HG02763 (cell line): Measurements from ENCODE around the gene TLNRD1.
"Not testable (repeated sequence)": the region's sequence is repeated elsewhere in the genome, so short reads cannot be mapped to it uniquely, and the experiment has no call there.

Source experiments
- ATAC-seq: cut with Tn5 transposase; IDR thresholded peaks from one replicate; pipeline ENCODE4 v1.9.1; 2021; ENCODE audit warnings: mild to moderate bottlenecking, moderate library complexity; ENCODE audit not compliant: unreplicated experiment

TLNRD1 gene

DNA sequence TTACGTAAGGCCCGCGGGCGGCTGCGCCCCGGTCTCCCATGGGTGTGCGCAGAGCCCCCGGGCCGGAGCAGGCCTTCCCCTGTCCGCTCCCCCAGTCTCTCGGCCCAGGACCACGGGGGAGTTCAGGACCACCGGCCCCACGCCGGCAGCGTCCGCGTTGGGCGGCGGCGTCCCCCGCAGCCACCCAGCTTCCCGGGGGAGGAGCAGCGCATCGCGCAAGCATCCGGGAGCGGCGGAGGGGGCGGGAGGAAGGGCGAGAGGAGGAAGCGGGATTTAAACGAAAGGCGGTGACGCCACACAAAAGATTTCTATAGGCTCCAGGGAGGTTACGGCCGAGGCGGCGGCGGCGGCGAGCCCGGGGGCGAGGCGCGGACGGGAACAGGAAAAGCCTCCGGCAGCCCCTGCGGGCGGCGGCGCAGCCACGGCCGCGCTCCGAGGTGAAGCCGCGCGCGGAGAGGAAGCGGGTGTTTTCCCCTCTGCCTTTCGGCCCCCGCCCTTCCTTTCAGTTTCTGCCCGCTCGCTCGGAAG, at the start of gene TLNRD1:
Gene TLNRD1 (plus strand): TSS at position 300 of the 528 bp plus-strand sequence. CDS start 1,349 bp downstream, outside the sequence.
- ATAC-seq: peak; percentile 57

GRCh38 chr15:80951941-80952340, 48.8 kb upstream of the TLNRD1 start:
- ATAC-seq: no peak

GRCh38 chr15:80953001-80953952, 47.4 kb upstream of the TLNRD1 start:
- no peak for ATAC-seq

DNA sequence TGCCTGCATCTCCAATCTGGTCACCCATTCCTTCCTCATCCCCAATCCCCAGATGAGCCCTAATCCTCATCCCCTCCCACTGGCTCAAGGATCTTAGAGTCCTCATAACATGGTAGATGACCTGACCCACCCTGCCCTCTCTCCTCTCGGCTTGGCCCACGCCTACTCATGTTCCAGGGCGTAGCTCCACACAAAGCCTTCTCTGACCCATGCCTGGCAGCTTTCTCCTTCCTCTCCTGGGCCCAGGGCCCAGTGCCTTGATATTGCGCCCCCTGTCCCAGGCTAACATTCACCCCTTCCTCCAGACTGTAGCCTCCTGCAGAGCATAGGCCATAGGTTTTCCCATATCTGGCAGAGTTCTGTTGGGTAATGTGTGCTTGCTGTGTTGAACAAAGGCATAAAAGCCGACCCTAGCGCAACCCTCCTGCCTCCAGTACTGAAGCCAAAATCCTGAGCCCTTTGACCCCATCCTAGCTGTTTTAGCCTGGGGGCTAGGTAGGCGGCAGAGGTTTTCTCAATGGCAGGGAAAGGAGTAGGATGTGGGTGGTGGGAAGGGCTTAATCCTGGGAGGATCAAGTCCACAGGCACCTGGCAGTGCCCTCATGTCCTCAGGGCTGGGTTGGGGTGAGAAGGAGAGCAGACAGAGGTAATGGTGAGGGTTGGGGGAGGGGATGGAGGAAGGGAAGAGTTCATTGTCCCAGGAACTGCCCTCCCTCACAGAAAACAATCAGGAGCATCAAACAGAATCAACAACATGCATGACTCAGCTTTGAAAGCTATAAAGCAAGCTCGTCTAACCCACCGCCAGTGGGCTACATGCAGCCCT, 46.6 kb upstream of the TLNRD1 start:
- ATAC-seq: no peak

- not testable (repeated sequence) for ATAC-seq
These were observed 44.9 kb upstream of the TLNRD1 start for GRCh38 chr15:80955571-80956452.

DNA sequence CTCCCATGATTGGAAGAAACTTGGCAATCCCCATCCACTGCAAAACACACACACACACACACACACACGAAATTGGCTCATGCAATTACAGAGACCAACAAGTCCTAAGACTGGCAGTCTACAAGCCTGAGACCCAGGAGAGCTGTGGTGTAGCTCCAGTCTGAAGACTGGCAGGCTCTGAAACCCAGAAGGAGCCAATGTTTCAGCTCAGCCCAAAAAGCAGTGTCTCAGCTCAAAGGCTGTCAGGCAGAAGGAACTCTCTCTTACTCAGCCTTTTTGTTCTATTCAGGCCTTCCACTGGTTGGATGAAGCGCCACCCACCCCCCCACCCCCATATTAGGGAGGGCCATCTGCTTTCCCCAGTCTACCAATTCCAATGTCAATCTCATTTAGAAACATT, 43.2 kb upstream of the TLNRD1 start:
- ATAC-seq: no peak

DNA sequence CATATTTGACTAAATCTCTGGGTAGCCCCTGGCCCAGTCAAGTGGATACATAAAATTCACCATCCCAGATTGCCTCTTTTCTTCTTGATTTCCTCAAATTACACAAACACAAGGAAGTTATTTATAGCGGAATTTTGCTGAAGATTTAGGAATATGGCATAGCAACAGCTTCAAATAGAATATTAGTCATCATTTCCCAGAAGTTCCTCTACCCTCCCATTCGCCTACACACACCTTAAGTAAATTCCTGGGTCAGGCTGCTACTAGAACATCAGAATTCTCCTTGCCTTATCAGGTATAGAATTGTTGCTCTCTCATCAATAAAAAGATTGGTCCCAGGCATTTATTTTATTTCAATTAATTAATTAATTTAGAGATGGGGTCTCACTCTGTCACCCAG, 42.7 kb upstream of the TLNRD1 start:
- no peak for ATAC-seq

GRCh38 chr15:80958818-80959495, 41.8 kb upstream of the TLNRD1 start:
- ATAC-seq: no peak

DNA sequence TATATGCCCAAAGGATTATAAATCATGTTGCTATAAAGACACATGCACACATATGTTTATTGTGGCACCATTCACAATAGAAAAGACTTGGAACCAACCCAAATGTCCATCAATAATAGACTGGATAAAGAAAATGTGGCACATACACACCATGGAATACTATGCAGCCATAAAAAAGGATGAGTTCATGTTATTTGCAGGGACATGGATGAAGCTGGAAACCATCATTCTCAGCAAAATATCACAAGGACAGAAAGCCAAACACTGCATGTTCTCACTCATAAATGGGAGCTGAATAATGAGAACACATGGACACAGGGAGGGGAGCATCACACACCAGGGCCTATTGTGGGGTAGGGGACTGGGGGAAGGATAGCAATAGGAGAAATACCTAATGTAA, 35.3 kb upstream of the TLNRD1 start:
- ATAC-seq: not testable (repeated sequence)

DNA sequence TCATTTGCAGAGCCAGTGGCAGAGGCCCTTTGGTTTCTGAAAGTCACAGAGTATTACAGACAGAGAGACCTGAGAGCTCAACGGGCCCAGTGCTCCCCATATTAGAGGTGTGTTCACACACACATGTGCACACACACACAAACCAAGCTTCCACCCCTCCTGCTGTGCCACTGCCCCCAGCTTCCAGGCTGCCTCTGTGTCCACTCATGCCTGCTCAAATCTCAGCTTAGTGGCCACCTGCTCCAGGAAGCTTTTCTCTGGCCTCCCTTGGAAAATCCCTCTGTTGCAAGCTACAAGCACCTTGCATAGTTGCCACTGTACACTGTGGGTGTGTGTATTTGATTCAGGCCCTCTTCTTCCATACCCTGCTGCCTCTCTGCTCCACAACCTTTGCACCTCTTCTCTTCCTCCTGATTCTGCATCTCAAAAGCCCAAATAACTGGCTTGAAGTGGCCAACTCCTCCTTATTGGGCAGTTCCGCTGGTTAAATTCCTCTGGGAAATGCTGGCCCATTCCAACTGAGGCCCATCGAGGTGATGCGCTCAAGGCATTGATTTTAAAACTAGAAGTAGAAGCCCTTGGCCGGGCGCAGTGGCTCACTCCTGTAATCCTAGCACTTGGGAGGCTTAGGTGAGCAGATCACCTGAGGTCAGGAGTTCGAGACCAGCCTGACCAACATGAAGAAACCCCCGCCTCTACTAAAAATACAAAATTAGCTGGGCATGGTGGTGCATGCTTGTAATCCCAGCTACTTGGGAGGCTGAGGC, 34.1 kb upstream of the TLNRD1 start:
- ATAC-seq: no peak

DNA sequence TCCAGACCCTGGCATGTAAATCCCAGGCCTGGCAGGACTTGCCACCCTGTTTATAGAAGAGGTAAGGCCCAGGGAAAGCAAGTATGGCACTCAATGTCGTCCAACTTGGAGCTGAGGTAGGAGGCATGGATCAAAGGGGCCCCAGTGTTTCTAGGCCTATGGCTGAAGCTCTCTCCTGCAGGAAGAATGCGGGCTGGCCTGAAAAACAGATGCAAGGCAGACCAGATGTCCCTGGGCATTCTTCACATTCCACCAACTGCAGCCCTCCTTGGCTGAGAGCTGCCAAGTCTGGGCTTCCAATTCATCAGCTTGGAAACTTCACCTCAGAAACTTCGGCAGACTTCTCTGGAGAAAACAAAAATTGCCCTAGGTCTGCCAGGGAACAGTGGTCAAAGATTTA, 33.3 kb upstream of the TLNRD1 start:
- ATAC-seq: no peak

- no peak for ATAC-seq
These were observed 32.7 kb upstream of the TLNRD1 start for GRCh38 chr15:80967991-80968510.

DNA sequence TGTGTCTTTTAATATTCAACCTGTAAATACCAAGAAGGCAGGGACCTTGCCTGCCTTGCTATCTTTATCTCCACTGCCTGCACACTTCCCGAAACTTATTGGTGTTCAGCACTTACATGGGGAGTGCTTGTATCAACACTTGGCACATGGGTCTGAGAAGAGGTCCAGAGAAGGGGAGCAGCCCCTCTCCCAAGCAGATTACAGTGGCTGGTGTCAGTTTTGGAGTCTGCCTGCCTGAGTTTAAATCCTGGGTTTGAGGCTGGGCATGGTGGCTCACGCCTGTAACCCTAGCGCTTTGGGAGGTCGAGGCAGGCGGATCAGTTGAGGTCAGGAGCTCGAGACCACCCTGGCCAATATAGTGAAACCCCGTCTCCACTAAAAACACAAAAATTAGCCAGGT, 31.4 kb upstream of the TLNRD1 start:
- no peak for ATAC-seq

DNA sequence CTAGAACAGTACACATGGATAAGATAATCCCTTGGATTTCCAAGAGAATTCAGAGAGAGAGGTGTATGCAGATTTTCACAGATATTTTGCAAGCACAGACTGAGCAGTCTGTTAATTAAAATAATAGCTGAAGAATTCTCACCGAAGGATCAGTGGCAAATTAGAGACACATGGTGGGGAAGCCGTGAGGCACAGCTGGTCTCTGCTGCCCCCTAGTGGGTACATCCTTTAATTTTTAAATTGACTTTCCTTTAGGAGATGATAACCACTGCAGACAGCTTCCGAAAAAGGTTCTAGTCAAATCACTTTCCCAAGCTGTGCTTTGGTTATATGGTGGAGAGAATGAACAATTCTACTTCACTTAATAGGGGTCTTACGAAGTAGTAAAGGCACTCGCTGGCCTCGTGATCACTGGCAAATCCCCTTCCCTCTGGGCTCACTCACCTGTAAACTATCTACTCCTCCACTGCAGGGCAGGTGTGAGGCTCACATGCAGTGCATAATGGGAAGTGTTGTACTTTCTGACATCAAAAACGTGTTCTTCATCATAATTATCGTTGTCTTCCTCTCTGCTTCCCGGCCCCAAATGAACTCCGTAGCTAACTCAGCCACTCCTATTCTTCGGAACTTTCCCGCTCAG, 30.6 kb upstream of the TLNRD1 start:
- no peak for ATAC-seq

DNA sequence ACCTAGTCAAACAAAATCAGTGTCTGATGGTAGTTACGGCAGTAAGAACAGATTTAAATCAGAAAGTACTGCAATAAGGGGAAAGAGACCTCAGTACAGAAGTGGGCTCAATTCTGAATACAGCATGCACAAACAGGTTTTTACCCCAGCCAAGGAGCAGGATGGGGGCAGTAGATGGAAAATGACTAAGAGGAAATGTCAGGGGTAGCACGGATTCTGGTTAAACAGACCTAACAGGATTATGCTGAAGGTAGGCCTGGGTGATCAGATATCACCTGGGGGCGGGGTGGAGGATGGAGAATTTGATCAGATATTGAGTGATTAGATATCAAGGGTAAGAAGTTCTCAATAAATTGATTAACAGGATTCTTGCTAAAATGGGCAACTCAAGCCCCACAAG, 30.1 kb upstream of the TLNRD1 start:
- ATAC-seq: no peak

GRCh38 chr15:80971143-80971542, 29.6 kb upstream of the TLNRD1 start:
- ATAC-seq: no peak

DNA sequence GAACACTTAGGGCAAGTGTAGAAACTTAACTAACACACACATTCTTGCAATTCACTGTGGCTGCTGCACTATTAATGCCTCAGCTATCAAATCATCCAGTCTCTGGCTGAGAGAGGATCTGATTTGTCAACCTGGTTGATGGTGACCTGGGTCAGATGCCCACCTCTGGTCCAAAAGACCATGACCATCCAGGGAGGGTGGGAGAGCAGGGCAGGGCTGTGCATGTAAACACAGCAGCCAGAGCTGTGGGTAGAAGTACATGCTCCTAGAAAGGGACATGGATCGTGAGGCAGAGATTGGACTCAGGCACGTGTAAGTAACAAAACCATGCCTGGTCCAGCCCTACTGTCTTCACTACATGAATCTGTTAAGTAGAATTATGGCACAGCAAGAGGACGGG, 28.4 kb upstream of the TLNRD1 start:
- no peak for ATAC-seq

GRCh38 chr15:80974914-80975313, 25.8 kb upstream of the TLNRD1 start:
- no peak for ATAC-seq

DNA sequence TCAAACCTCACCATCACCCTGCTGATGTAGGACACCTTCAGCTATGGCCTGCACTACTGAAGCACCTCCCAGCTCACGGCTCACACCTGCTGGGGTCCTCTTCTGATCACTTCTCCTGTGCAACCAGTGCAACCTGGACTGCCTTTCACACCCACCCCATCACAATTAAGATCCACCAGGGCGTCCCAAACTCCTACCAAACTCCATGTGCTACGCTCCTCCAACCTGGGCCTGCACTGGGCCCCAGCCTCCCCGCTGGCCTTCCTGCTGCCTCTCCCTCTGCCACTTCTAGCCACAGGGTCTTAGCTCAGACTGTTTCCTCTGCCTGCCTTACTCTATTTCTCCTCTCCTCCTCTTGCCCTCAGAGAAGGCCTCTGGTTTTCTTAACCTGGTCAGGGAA, 23.9 kb upstream of the TLNRD1 start:
- no peak for ATAC-seq
